HG03439 (cell line): Measurements from ENCODE around the gene NCBP2.

Source experiments
- ATAC-seq: cut with Tn5 transposase; IDR thresholded peaks from one replicate; pipeline ENCODE4 v1.9.1; 2021; ENCODE audit warnings: mild to moderate bottlenecking, moderate library complexity; ENCODE audit not compliant: unreplicated experiment

NCBP2 gene

DNA sequence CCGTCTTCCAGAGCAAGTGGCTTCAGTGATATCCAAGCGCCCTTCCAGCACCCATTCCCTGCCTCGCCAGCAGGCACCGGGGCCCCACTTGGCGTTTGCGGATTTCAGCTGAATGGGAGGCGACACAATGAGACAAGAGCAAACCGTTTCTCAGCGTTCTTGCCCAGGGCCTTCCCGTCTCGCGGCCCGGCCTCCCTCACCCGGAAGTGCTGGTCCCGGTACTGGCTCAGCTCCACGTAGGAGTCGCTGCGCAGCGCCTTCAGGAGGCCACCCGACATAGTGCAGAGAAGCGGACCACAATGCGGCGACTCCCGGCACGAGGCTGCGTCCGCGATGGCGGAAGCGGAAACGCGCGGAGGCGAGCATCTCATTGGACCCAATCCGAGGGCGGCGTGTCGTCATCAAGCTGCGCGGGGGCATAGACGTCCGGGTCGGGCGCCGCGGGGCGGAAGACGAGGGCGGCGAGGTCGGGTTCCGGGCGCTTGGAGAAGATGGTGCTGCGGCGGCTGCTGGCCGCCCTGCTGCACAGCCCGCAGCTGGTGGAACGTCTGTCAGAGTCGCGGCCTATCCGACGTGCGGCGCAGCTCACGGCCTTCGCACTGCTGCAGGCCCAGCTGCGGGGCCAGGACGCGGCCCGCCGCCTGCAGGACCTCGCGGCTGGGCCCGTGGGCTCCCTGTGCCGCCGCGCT is at the start of gene NCBP2:
Gene NCBP2, minus strand, starts transcription at position 303 of the 689 bp plus-strand sequence. Its CDS starts 25 bp downstream, at position 278.
- ATAC-seq, result peak; percentile 93

- ATAC-seq, result no peak
These were observed 49.5 kb upstream of the NCBP2 start for GRCh38 chr3:196991581-196992460.

DNA sequence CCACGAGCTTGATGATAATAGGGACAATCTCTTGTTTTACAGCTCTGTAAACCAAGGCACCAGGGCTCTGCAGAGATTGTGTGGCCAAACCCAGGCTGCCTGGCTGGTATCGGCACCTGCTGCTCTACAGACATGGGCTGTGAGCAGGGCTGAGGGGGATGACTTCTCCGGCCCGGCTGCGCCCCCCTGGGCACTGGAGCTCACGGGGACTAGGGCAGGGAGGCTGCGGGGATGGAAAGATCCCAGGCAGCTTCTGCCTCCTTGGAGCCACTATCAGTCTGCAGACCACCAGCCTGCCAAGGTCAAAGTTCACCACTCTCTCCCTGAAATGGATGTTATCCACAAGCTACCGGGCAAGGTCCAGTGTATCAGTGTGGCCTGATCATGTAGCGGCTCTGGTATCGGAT is 48.3 kb upstream of the NCBP2 start:
- ATAC-seq, result no peak

GRCh38 chr3:196989721-196990262 is 47.5 kb upstream of the NCBP2 start:
- ATAC-seq, result no peak

- ATAC-seq, result no peak
These were observed 46.1 kb upstream of the NCBP2 start for GRCh38 chr3:196988241-196989029.

DNA sequence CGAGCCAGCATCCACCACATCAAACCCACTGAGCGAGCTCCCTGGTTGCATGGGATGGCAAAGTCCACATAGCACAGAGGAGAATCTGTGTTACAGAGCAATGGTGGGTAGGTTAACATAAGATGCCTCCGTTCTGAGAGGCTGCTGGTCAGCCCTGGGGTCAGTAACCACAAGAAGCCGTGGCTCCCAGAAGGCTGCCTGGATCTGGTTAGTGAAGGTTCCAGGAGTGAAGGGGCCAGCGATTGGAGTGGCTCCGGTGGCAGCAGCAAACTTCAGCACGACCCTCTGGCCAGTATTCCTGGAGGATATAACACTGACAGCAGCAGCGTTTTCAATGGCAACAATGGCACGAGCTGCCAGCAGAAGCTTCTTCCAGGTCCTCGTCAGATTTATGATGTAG is 44.7 kb upstream of the NCBP2 start:
- no peak for ATAC-seq

DNA sequence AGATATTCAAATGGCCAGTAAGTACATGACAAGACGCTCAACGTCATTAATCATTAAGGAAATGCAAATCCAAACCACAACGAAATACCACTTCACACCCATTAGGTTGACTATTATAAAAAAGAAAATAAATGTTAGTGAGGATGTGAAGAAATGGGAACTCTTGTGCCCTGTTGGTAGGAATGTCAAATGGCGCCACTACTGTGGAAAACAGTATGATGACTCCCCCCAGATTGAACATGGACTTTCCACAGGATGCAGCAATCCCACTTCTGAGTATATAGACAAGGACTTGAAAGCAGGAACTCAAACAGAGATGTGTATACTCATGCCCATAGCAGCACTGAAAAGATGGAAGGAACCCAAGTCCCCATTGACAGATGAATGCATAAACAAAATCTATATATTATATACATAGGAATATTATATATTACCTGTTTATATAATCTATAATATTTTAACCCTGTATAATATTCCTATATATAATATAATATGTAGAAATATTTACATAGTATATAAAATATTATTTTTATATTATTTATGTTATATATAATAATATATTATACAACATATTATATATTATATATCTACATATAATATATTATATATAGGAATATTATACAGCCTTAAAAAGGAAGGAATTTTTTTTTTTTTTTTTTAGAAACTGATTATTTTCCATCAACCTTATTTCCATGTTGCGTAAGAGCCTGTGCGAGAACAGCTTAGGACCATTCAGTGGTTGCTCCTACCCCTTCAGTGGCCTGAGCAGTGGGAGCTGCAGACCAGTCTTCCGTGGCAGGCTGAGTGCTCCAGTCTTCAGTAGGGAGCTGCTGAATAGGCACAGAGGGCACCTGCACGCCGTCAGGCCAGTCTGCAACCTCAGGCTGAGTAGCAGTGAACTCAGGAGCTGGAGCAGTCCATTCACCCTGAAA is 43.9 kb upstream of the NCBP2 start:
- ATAC-seq, result no peak

DNA sequence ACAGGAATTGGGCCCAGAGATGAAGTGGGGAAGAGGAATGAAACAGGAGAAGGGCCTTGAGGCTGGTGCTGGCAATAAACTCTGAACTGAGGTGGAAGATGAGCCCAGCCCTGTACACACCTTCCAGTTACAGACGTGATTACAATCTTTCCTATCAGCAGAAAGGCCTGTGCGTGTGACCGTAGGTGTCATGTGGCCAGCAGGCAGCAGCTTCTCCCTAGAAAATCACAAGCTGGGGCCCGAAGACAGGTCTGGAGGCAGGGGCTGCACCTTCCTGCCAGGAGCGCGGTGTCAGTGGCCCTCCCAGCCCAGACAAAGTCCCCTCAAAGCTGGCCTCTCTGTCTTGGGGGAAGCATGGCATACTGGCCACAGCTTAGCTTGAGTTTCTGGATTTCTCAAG is 43.0 kb upstream of the NCBP2 start:
- ATAC-seq, result no peak

GRCh38 chr3:196983186-196983585 is 40.9 kb upstream of the NCBP2 start:
- no peak for ATAC-seq

DNA sequence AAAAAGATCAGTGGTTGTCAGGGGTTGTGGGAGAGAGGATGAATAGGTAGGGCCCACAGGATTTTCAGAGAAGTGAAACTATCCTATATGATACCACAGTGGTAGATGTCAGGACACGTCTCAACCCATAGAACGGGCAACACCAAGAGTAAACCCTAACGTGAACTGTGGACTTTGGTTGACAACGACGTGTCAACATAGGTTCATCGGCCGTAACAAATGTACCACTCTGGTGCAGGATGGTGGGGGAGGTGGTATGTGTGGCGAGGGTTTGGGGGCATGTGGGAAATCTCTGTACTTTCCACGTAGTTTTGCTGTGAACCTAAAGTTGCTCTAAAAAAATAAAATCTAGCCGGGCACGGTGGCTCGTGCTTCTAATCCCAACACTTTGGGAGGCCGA is 39.3 kb upstream of the NCBP2 start:
- ATAC-seq, result no peak

GRCh38 chr3:196979545-196979944 is 37.2 kb upstream of the NCBP2 start:
- ATAC-seq, result no peak

- ATAC-seq, result no peak
These were observed 34.6 kb upstream of the NCBP2 start for GRCh38 chr3:196976941-196977340.

- no peak for ATAC-seq
These were observed 33.0 kb upstream of the NCBP2 start for GRCh38 chr3:196975349-196975748.

DNA sequence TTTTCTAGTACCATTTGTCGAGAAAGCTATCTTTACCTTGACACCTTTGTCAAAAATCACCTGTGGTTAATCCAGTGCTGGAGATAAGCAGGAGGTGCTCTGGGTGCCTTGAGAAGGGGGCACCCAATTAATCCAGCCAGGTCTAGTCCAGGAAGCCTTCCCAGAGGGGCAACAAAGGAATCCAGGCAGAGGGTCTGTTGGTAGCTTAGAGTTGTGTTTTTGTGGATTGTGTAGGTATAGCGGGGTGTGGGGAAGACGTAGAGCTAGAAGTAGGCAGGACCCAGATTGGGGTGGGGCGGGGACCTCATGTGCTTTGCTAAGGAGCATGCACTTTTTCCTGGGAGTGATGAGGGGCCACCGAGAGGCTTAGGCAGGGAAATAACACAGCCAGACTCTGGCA is 32.3 kb upstream of the NCBP2 start:
- no peak for ATAC-seq

- ATAC-seq, result no peak
These were observed 28.9 kb upstream of the NCBP2 start for GRCh38 chr3:196971094-196971698.

- ATAC-seq, result no peak
These were observed 28.3 kb upstream of the NCBP2 start for GRCh38 chr3:196970547-196971093.

GRCh38 chr3:196969660-196970546 is 27.6 kb upstream of the NCBP2 start:
- peak; percentile 59 for ATAC-seq

DNA sequence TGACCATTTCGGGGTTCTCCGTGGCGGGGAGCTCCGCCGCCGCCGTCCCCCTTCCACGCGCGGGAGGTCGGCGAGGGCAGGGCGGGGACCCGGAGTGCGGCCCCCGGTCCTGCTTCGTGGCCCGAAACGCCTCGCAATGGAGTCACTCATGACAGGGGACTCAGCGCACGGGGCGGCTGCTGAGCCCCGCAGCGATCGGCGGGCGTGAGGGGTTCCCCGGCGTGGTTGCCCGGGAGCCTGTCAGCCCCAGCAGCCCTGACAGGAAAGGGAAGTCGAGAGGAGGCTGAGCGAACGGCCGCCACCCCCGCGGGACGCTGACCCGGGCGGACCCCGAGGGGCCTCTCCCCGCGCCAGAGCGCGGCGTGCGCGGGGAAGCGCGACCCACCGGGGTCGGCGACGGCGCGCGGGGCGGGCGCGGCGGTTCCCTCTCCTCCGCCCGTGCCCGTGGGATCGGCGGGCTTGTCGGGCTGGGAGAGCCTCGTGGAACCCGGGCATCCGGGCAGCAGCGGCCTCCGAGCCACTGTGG is 26.9 kb upstream of the NCBP2 start:
- ATAC-seq, result peak; percentile 52
